HepG2 (cell line): Measurements from ENCODE around the gene C1R. TPM values are rescaled to one million over a fixed set of nuclear protein-coding genes. Genes with fewer than 3 reads are reported as not detected.

Experiments
- KAT7 ChIP-seq: IDR thresholded peaks from 2 replicates; pipeline ENCODE4 v1.6.1; 2018; ENCODE audit warnings: borderline replicate concordance, missing compliant biosample characterization
- MBD4 ChIP-seq: IDR thresholded peaks from 2 replicates; pipeline ENCODE4 v1.6.1; 2012; ENCODE audit warnings: low read length, inconsistent platforms, borderline replicate concordance
- MIER3 ChIP-seq: IDR thresholded peaks from 2 replicates; pipeline ENCODE4 v1.6.1; 2016; ENCODE audit warnings: missing compliant biosample characterization, borderline replicate concordance
- NFKB2 ChIP-seq: sonication (generic); formaldehyde crosslinking; IDR thresholded peaks from 2 replicates; pipeline ENCODE4 v1.4.0; 2020; ENCODE audit warnings: missing genetic modification reagents, borderline replicate concordance
- PHF21A ChIP-seq: sonication (generic); formaldehyde crosslinking; IDR thresholded peaks from 2 replicates; pipeline ENCODE4 v1.5.0; 2020; ENCODE audit warnings: mild to moderate bottlenecking, missing genetic modification reagents
- PPARG ChIP-seq: conservative IDR thresholded peaks from 2 replicates; pipeline ENCODE4 v1.6.1; 2016; ENCODE audit warnings: missing biosample characterization, missing genetic modification reagents
- PRDM4 ChIP-seq: sonication (generic); formaldehyde crosslinking; IDR thresholded peaks from 2 replicates; pipeline ENCODE4 v1.9.0; 2021; ENCODE audit warnings: missing genetic modification reagents, borderline replicate concordance
- SATB2 ChIP-seq: sonication (generic); formaldehyde crosslinking; IDR thresholded peaks from 2 replicates; pipeline ENCODE4 v1.5.0; 2020; ENCODE audit warnings: missing genetic modification reagents
- TIGD3 ChIP-seq: sonication (generic); formaldehyde crosslinking; IDR thresholded peaks from 2 replicates; pipeline ENCODE4 v1.5.1; 2020; ENCODE audit warnings: mild to moderate bottlenecking, missing genetic modification reagents, borderline replicate concordance
- ZBTB42 ChIP-seq: sonication (generic); formaldehyde crosslinking; IDR thresholded peaks from 2 replicates; pipeline ENCODE4 v1.5.0; 2020; ENCODE audit warnings: mild to moderate bottlenecking, missing genetic modification reagents
- ZGPAT ChIP-seq: IDR thresholded peaks from 2 replicates; pipeline ENCODE4 v1.6.1; 2016; ENCODE audit warnings: mild to moderate bottlenecking
- ZNF230 ChIP-seq: sonication (generic); formaldehyde crosslinking; IDR thresholded peaks from 2 replicates; pipeline ENCODE4 v1.4.0; 2020; ENCODE audit warnings: mild to moderate bottlenecking, missing genetic modification reagents
- ZNF446 ChIP-seq: sonication (generic); formaldehyde crosslinking; IDR thresholded peaks from 2 replicates; pipeline ENCODE4 v1.5.0; 2020; ENCODE audit warnings: mild to moderate bottlenecking, missing genetic modification reagents
- ZNF558 ChIP-seq: sonication (generic); formaldehyde crosslinking; IDR thresholded peaks from 2 replicates; pipeline ENCODE4 v1.9.0; 2022; ENCODE audit warnings: mild to moderate bottlenecking, missing genetic modification reagents, borderline replicate concordance
- ZNF646 ChIP-seq: sonication (generic); formaldehyde crosslinking; IDR thresholded peaks from 2 replicates; pipeline ENCODE4 v1.9.0; 2021; ENCODE audit warnings: mild to moderate bottlenecking, missing genetic modification reagents
- ZNF660 ChIP-seq: sonication (generic); formaldehyde crosslinking; IDR thresholded peaks from 2 replicates; pipeline ENCODE4 v1.5.1; 2020; ENCODE audit warnings: mild to moderate bottlenecking, low read depth, missing genetic modification reagents, borderline replicate concordance
- ZSCAN31 ChIP-seq: sonication (generic); formaldehyde crosslinking; IDR thresholded peaks from 2 replicates; pipeline ENCODE4 v1.5.0; 2020; ENCODE audit warnings: low read depth, mild to moderate bottlenecking, missing genetic modification reagents
- polyA plus RNA-seq, 8 experiments: library from polyadenylated mRNA; depleted of rRNA in 3 of 8; stranded (reverse) in 7 of 8; unstranded in 1 of 8; fragments of >200 nt; fragmentation: Illumina TruSeq in 4 of 8; extraction: Trizol in 4 of 8; gene quantifications; 2 replicates each; pipeline versions ENCODE4 v1.2.1 to v1.2.3, GENCODE V29; 2011 to 2016; ENCODE audit warnings: low read depth in 4 of 8, missing spikeins in 1 of 8, mixed read lengths in 1 of 8; ENCODE audit not compliant: insufficient read depth in 1 of 8
- total RNA-seq, 5 experiments: library from RNA; depleted of rRNA; stranded (reverse); fragments of >200 nt; fragmentation: Illumina TruSeq; extraction: Trizol; gene quantifications; 2 replicates each; pipeline ENCODE4 v1.2.3, GENCODE V29; 2016; ENCODE audit warnings: low read depth in 1 of 5

Gene C1R
- total and polyA plus RNA-seq, 2 of the 13 experiments (the other 11 are each of a cell fraction or from before 2014, with no cell fraction given): 3.5 to 6.5 TPM

GRCh38 chr12:7108796-7109571, 16.7 kb upstream of the C1R start, which contains the start of gene C1RL (continued):
- TF ChIP-seq ZNF646 (CRISPR knock-in tag): peak; percentile 27; the same call in 1 of the 2 replicates
- TF ChIP-seq TIGD3 (CRISPR knock-in tag): no peak
- TF ChIP-seq MIER3 (CRISPR knock-in tag): no peak; the same call in 1 of the 2 replicates
- no peak for TF ChIP-seq ZNF558 (CRISPR knock-in tag)
- no peak; the same call in 1 of the 2 replicates for TF ChIP-seq NFKB2 (CRISPR knock-in tag)
- TF ChIP-seq SATB2 (CRISPR knock-in tag): no peak
- peak; percentile 78; the same call in 1 of the 2 replicates for TF ChIP-seq ZGPAT (CRISPR knock-in tag)
- TF ChIP-seq ZNF660 (CRISPR knock-in tag): no peak
- TF ChIP-seq ZSCAN31 (CRISPR knock-in tag): no peak
- no peak for TF ChIP-seq ZNF230
- TF ChIP-seq PPARG (CRISPR knock-in tag): peak; percentile 71
- no peak for TF ChIP-seq KAT7 (CRISPR knock-in tag)
- TF ChIP-seq PHF21A (CRISPR knock-in tag): peak; percentile 77
- no peak for TF ChIP-seq ZNF446 (CRISPR knock-in tag)
- no peak for TF ChIP-seq PRDM4 (CRISPR knock-in tag)
- no peak for TF ChIP-seq MBD4
- no peak for TF ChIP-seq ZBTB42 (CRISPR knock-in tag)
